HG03025 (cell line): ENCODE measurements around the gene MZB1.

Source experiments
- ATAC-seq: cut with Tn5 transposase; IDR thresholded peaks from one replicate; pipeline ENCODE4 v1.9.1; 2021; ENCODE audit warnings: mild to moderate bottlenecking, moderate library complexity; ENCODE audit not compliant: unreplicated experiment, low FRiP score

The MZB1 gene

GRCh38 chr5:139341689-139342422, 47.9 kb downstream of the MZB1 start, which contains the start of gene PAIP2:
PAIP2 (plus strand) TSS chr5:139341854; CDS start chr5:139363785, 21,931 bp downstream.
- peak; percentile 90 for ATAC-seq

- ATAC-seq: no peak
Measured at GRCh38 chr5:139341187-139341688, 48.5 kb downstream of the MZB1 start.

GRCh38 chr5:139340051-139340450, 49.7 kb downstream of the MZB1 start:
- no peak for ATAC-seq
